Choroid plexus epithelial cell (primary cell): ENCODE results near the gene UBE2QL1.

Experiments used
- DNase-seq: peaks from one replicate; pipeline ENCODE4 v3.0.0-alpha.2; 2010; ENCODE audit warnings: low read depth
- H3K4me3 ChIP-seq: 2 replicates; pipeline ENCODE4 v1.5.1; 2011; ENCODE audit warnings: low read depth, mild to moderate bottlenecking, control low read depth, low read length, moderate library complexity
- CTCF ChIP-seq: conservative IDR thresholded peaks from 2 replicates; pipeline ENCODE4 v1.5.1; 2011; ENCODE audit warnings: low read depth, mild to moderate bottlenecking, control low read depth, inconsistent platforms, low read length, moderate library complexity

UBE2QL1 gene

GRCh38 chr5:6405591-6405990 lies 43.1 kb upstream of the UBE2QL1 start:
- DNase-seq, result no peak
- no peak for TF ChIP-seq CTCF
- H3K4me3 ChIP-seq, result no peak overlapping the region

DNA sequence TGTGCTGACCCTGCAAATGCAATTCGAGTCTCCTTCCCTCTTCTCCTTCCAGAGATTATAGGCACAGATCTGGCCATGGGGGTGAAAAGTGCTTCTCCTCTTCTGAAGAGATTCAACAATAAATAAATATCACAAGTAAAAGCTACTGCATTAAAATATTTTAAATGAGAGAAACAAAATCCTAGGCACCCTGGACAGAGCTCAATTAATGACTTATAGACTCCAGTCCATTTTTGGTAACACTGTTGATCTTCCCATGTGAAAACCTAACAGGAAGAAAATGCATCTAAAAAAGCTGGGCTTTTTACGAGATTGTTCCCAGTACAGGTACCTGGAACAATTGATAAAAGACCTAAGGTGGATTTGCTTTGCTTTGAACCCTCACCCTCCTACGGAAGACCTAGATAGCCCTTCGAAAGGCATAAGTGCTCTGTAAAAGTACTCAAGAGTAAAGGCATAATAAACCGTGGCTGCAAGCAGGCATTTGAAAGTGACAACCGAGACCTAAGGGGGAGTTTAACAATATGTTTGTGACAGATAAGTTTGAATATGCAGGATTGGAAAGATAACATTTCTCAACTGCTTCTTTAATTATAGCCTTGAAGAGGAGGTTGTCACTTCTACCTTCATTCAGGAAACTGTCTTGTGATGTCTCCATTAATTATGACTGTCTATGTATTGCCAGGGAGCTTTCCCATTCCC lies 41.0 kb upstream of the UBE2QL1 start:
- no peak overlapping the region for H3K4me3 ChIP-seq
- no peak for DNase-seq
- TF ChIP-seq CTCF, result no peak

DNA sequence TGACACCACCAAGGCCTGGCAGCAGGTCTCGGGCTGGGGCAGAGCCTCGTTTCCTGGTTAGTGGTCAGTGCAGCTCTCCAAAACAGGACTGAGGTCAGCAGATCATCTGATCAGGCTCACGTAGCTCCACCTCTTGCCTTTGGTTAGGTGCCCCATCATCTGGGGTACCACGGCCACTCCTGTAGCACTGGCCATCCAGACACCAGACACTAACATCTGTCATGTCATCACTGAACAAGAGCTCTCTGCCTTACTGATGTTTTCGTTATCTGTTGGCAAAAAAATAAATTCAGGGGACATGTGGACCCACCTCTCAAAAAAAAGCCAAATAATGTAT lies 40.4 kb upstream of the UBE2QL1 start:
- H3K4me3 ChIP-seq, result no peak overlapping the region
- DNase-seq, result no peak
- TF ChIP-seq CTCF, result no peak

DNA sequence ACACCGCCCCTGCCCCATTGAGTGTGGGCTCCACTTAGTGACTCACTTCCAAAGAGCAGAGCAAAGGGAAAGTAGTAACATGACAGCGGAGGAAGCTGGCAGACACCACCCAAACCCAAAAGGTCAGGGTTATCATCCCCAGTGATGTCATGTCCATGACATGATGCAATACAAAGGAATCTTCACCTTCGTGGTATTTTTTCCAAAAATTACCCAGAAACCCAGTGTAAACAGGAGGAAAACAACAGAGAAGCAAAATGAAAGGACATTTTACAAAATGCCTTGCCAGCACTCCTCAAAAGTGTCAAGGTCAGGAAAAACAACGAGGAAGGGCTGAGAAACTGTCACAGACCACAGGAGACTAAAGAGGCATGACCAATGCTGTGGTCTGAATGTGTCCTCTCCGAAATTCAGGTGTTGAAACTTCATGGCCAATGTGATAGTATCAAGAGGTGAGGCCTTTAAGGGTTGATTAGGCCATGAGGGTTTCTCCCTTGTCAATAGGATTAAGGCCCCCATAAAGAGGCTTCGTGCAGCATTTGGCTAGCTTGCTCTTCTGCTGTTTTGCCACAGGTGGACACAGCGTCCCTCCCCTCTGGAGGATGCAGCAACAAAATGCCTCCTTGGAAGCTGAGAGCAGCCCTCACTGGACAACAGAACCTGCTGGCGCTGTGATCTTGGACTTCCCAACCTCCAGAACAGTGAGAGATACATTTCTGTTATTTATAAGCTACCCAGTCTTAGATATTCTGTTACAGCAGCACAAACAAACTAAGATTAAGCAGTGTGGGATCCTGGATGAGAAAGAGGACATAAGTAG lies 39.8 kb upstream of the UBE2QL1 start:
- no peak overlapping the region for H3K4me3 ChIP-seq
- DNase-seq, result peak; percentile 26
- TF ChIP-seq CTCF, result no peak

GRCh38 chr5:6410421-6410820 lies 38.2 kb upstream of the UBE2QL1 start:
- no peak for TF ChIP-seq CTCF
- no peak overlapping the region for H3K4me3 ChIP-seq
- no peak for DNase-seq

- DNase-seq, result no peak
- no peak overlapping the region for H3K4me3 ChIP-seq
- TF ChIP-seq CTCF, result no peak
Observed at GRCh38 chr5:6411141-6411540, 37.5 kb upstream of the UBE2QL1 start.

DNA sequence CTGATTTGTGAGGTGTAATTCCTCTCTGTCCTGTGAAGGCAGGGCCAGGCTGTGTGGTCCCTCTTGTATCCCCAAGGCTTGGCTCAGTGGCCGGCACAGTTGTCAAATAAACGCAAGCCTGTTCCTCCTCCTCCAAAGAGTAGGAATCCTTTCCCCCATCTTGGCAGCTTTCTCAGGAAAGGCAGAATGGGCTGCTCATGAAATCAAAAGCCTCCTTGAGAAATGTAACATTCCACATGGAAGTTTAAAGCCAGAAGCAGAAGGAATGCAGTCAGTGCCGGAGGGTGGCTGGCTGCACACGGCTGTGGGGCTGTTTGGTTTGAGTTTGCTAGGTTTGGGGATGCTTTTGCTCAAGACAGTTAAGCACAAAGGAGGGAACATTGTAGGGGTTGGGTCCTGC lies 35.8 kb upstream of the UBE2QL1 start:
- no peak for DNase-seq
- TF ChIP-seq CTCF, result no peak
- H3K4me3 ChIP-seq, result no peak overlapping the region
